ENCODE measurements around the gene ERP27.

GRCh38 chr12:14871247-14871646 is 67.1 kb downstream of the ERP27 start:
- TF ChIP-seq CTCF (IDR thresholded peaks at IDR 0.05): no peak
- TF ChIP-seq POLR2A (IDR thresholded peaks at IDR 0.05): no peak

Data from body of pancreas (tissue), 4 donors.